Prostate gland (tissue), 2 donors: ENCODE data around the gene DBN1. TPM values are rescaled to one million over a fixed set of nuclear protein-coding genes. Genes with fewer than 3 reads are reported as not detected.
"Not testable (repeated sequence)": the region's sequence is repeated elsewhere in the genome, so short reads cannot be mapped to it uniquely, and the experiment has no call there.

Source experiments
- DNase-seq: peaks from one replicate; pipeline ENCODE4 v3.0.0-alpha.2; 2019; ENCODE audit warnings: low spot score
- H3K27ac ChIP-seq, 2 donors: fragments of 200-600 bp; sonication (generic); 2 replicates each; pipeline ENCODE4 v1.5.1; 2017 to 2019
- H3K27me3 ChIP-seq: fragments of 200-600 bp; sonication (generic); replicated peaks from 2 replicates; pipeline ENCODE4 v1.5.1; 2019; ENCODE audit not compliant: insufficient read depth
- H3K36me3 ChIP-seq, 2 donors: fragments of 200-600 bp; sonication (generic); 1 replicate in 1 of 2; 2 replicates in 1 of 2; pipeline versions ENCODE4 v1.5.1 to v1.8.1; 2017 to 2019
- H3K4me1 ChIP-seq: fragments of 200-600 bp; sonication (generic); replicated peaks from 2 replicates; pipeline ENCODE4 v1.5.1; 2019
- H3K4me3 ChIP-seq, 2 donors: fragments of 200-600 bp; sonication (generic); 2 replicates each; pipeline ENCODE4 v1.5.1; 2017 to 2019
- H3K9me3 ChIP-seq: fragments of 200-600 bp; sonication (generic); 2 replicates; pipeline ENCODE4 v1.5.1; 2017
- CTCF ChIP-seq, 4 experiments: fragments of 200-600 bp in 2 of 4; fragments of 450-650 bp in 2 of 4; sonication (generic) in 2 of 4; IDR thresholded peaks; 1 replicate in 3 of 4; 2 replicates in 1 of 4; pipeline ENCODE4 v1.5.1; 2016 to 2019; ENCODE audit warnings: antibody characterized with exemption in 4 of 4, mild to moderate bottlenecking in 2 of 4, moderate library complexity in 2 of 4
- POLR2A ChIP-seq: fragments of 450-650 bp; IDR thresholded peaks from one replicate; pipeline ENCODE4 v1.6.1; 2016; ENCODE audit warnings: antibody characterized with exemption, mild to moderate bottlenecking
- POLR2AphosphoS5 ChIP-seq: sonication (generic); formaldehyde crosslinking; IDR thresholded peaks from one replicate; pipeline ENCODE4 v1.6.1; 2017; ENCODE audit warnings: antibody characterized with exemption
- WGBS: methylation state at CpG from one replicate; pipeline ENCODE4 v1.1.5; 2018; 5-methylcytosine and 5-hydroxymethylcytosine counted together
- intact Hi-C: fragments of 100-400 bp; cut with DNase I; formaldehyde crosslinking; loops from one replicate; pipeline ENCODE4 v1.14.2; 2022
- total RNA-seq, 2 donors: library from RNA; depleted of rRNA; stranded (reverse); fragments of >200 nt; gene quantifications; one replicate each; pipeline ENCODE4 v1.1.0, GENCODE V29; 2016

The DBN1 gene
- total RNA-seq, 2 donors from 2014 or later, result 33.1 to 65.1 TPM

GRCh38 chr5:177490311-177490991 is 17.0 kb upstream of the DBN1 start:
- Histone ChIP-seq H3K27ac (no peak overlapping the region), H3K4me3 (no peak overlapping the region), H3K4me1 (no peaks in the 10 kb centered on the region), H3K36me3 (peaks cover 0 to 5% of the 10 kb centered on the region in 2 donors), H3K27me3 (no peaks in the 10 kb centered on the region), H3K9me3 (no peaks in the 10 kb centered on the region)
- intact Hi-C loops, result no loop called here
- TF ChIP-seq POLR2A (no peak), POLR2AphosphoS5 (no peak), CTCF (IDR thresholded peaks at IDR 0.05) (no peak)
- DNase-seq, result no peak
- WGBS, result 82% methylated on average over 15 of the region's 15 CpGs

GRCh38 chr5:177489119-177489716 is 15.8 kb upstream of the DBN1 start:
- WGBS, result 65% methylated on average over 25 of the region's 26 CpGs
- no peaks in the 10 kb centered on the region for H3K9me3 ChIP-seq
- no peaks in the 10 kb centered on the region for H3K4me1 ChIP-seq
- intact Hi-C loops, result no loop called here
- TF ChIP-seq CTCF (IDR thresholded peaks at IDR 0.05) (no peak), POLR2A (no peak), POLR2AphosphoS5 (no peak)
- no peak overlapping the region for H3K4me3 ChIP-seq
- H3K27me3 ChIP-seq, result no peaks in the 10 kb centered on the region
- H3K27ac ChIP-seq, result no peak overlapping the region
- H3K36me3 ChIP-seq, result peaks cover 0 to 5% of the 10 kb centered on the region in 2 donors
- DNase-seq, result no peak

GRCh38 chr5:177487975-177488374 is 14.5 kb upstream of the DBN1 start:
- H3K27ac ChIP-seq, result no peak overlapping the region
- H3K27me3 ChIP-seq, result no peaks in the 10 kb centered on the region
- no peak for DNase-seq
- H3K4me1 ChIP-seq, result no peaks in the 10 kb centered on the region
- H3K9me3 ChIP-seq, result no peaks in the 10 kb centered on the region
- H3K4me3 ChIP-seq, result no peak overlapping the region
- TF ChIP-seq CTCF (IDR thresholded peaks at IDR 0.05), result no peak
- no peak for TF ChIP-seq POLR2AphosphoS5
- TF ChIP-seq POLR2A, result no peak
- intact Hi-C loops, result no loop called here
- H3K36me3 ChIP-seq, result peaks cover 0 to 5% of the 10 kb centered on the region in 2 donors
- WGBS, result 84% methylated on average over 14 of the region's 15 CpGs

GRCh38 chr5:177487144-177487543 is 13.7 kb upstream of the DBN1 start:
- intact Hi-C loops, result no loop called here
- Histone ChIP-seq H3K4me3 (no peak overlapping the region), H3K4me1 (no peaks in the 10 kb centered on the region), H3K27ac (no peak overlapping the region), H3K27me3 (no peaks in the 10 kb centered on the region), H3K36me3 (peaks cover 0 to 5% of the 10 kb centered on the region in 2 donors), H3K9me3 (no peaks in the 10 kb centered on the region)
- TF ChIP-seq POLR2A (no peak), CTCF (IDR thresholded peaks at IDR 0.05) (no peak), POLR2AphosphoS5 (no peak)
- WGBS, result 87% methylated on average over 8 of the region's 8 CpGs
- DNase-seq, result no peak

- H3K4me1 ChIP-seq, result no peaks in the 10 kb centered on the region
- H3K9me3 ChIP-seq, result no peaks in the 10 kb centered on the region
- H3K36me3 ChIP-seq, result peaks cover 0 to 5% of the 10 kb centered on the region in 2 donors
- no peak overlapping the region for H3K27ac ChIP-seq
- TF ChIP-seq POLR2A (no peak), POLR2AphosphoS5 (no peak), CTCF (IDR thresholded peaks at IDR 0.05) (no peak)
- no peak for DNase-seq
- H3K27me3 ChIP-seq, result no peaks in the 10 kb centered on the region
- H3K4me3 ChIP-seq, result no peak overlapping the region
- intact Hi-C loops, result no loop called here
- 91% methylated on average over 3 of the region's 3 CpGs for WGBS
Observed at GRCh38 chr5:177486256-177486655, 12.8 kb upstream of the DBN1 start.

GRCh38 chr5:177485753-177486152 is 12.3 kb upstream of the DBN1 start:
- H3K4me3 ChIP-seq, H3K27ac ChIP-seq, H3K4me1 ChIP-seq, H3K36me3 ChIP-seq, DNase-seq, H3K9me3 ChIP-seq, H3K27me3 ChIP-seq, intact Hi-C loops: not testable (repeated sequence)
- WGBS, result 96% methylated on average over 3 of the region's 3 CpGs
